Measurements from ENCODE around the gene NBPF14.
"Not testable (repeated sequence)": the region's sequence is repeated elsewhere in the genome, so short reads cannot be mapped to it uniquely, and the experiment has no call there.

NBPF14 gene

GRCh38 chr1:148595911-148596310 is at the start of gene NBPF14:
TSS of gene NBPF14 (minus strand) at chr1:148596011. CDS start at chr1:148595717, 294 bp downstream.
- not testable (repeated sequence) for DNase-seq

GRCh38 chr1:148625451-148625850 is 29.6 kb upstream of the NBPF14 start:
- not testable (repeated sequence) for DNase-seq

- not testable (repeated sequence) for DNase-seq
Measured at GRCh38 chr1:148618216-148618615, 22.4 kb upstream of the NBPF14 start.

- DNase-seq = not testable (repeated sequence)
Measured at GRCh38 chr1:148605266-148605665, 9.5 kb upstream of the NBPF14 start.

- not testable (repeated sequence) for DNase-seq
Measured at GRCh38 chr1:148595360-148595759, 451 bp downstream of the NBPF14 start.

DNA sequence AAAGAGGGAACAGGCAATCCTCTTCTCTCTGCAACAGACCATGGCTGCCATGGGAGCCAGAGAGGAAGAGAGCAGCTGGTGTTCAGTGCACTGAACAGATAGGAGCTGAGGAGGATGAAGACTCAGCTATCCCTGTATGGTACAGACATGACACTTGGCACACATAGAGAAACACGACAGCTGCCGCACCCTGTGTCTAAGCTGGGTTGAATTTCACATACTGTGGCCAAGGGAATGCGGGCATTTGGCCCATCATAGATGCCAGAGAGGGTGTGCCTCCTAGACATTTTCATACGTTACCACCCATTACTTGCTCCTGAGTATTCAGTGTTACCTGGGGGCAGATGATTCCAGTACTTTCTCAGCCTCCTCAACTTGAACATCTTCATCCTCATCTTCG is 4.7 kb downstream of the NBPF14 start:
- DNase-seq = not testable (repeated sequence)

- DNase-seq = not testable (repeated sequence)
Measured at GRCh38 chr1:148532158-148532557, 63.7 kb downstream of the NBPF14 start.

GRCh38 chr1:148529101-148529567 is 66.7 kb downstream of the NBPF14 start:
- DNase-seq = peak; percentile 72

GRCh38 chr1:148528591-148528990 is 67.2 kb downstream of the NBPF14 start:
- not testable (repeated sequence) for DNase-seq

GRCh38 chr1:148526587-148526986 is 69.2 kb downstream of the NBPF14 start:
- DNase-seq = not testable (repeated sequence)

DNA sequence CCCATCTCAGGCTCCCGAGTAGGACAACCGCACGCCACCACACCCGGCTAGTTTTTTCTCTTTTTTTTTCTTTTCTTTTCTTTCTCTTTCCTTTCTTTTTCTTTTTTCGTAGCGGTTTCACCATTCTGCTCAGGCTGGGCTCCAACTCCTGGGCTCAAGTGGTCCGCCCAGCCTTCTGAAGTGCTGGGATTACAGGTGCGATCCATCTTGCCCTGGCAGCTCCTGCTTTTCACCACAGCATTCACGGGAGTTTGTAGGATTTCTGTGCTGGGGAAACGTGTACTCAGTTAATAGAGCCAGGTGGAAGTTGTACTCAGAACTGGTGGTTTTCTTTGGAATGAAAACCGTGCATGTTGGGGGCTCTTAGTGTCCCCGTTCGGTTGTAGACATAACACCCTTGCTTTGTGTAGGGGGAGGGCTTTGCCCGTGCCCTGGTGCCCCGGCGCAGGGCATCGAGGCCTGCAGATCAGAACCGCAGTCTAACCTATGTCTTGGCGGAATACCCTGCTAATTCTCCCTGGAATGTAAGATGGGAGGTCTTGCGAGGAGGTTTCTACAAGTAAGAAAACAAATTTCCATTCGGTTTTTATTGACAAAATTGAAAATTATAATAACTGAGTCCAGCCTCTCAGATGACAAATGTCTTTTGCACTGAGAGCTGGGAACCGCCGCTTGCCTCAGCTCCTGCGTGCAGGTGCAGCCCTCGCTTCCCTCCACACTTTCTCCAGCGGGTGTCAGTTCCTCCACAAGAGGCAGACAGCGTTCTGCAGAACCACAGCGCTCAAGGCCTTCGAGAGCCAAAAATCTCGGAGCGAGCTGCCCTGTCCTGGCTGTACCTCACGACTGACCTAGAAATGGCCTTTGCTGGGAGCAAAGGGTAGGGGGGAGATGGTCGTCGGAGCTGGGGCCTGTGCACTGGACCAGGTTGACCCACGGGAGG is 72.3 kb downstream of the NBPF14 start:
- not testable (repeated sequence) for DNase-seq

DNA sequence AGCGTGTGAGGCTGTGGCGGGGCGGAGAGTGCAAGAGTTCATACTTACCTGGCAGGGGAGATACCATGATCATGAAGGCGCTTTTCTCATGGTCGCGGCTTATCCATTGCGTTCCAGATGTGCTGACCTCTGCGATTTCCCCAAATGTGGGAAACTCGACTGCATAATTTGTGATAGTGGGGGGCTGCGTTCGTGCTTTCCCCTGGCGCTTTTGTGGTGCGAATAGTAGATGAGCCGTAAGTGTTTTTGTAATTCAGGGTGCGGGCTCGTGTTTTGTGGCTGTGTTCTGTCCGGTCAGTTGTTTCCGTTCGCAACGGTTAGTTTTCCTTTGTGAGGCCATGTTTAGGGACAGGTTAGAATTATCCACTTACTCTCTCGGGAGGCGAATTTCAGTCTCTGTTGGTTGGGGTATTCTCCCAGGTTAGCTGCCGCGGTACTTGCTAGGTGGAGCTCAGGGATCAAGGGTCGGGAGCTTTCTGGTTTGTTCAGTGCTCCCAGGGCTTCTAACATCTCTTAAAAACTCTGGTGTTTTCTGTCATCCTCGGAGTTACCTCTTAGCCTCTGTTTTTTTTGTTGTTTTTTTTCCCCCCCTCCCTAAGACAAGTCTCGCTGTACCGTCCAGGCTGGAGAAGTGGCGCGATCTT is 73.1 kb downstream of the NBPF14 start:
- DNase-seq = peak; percentile 81

GRCh38 chr1:148522072-148522471 is 73.7 kb downstream of the NBPF14 start:
- peak; percentile 73 for DNase-seq

DNA sequence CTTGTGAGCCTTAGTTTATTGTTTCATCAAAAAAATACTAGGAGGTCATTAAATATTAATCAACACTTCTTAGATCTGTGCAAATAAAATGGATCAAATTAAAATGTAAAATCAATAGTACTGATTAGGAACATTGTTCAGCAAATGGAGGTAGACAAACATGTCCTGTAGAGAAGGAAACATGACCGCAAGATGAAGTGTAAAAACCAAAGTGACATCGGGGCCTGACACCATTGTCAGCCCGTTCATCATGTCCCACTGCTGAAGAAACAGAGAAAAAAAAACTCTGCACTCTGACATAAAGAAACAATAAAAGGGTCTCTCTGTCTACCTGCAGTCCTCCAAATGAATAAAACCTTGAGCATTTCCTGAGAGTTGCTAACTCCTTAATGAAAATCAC is 81.5 kb downstream of the NBPF14 start:
- DNase-seq = not testable (repeated sequence)

- not testable (repeated sequence) for DNase-seq
Measured at GRCh38 chr1:148512571-148513184, 83.1 kb downstream of the NBPF14 start.

- DNase-seq = not testable (repeated sequence)
Measured at GRCh38 chr1:148493933-148494332, 101.9 kb downstream of the NBPF14 start.

DNA sequence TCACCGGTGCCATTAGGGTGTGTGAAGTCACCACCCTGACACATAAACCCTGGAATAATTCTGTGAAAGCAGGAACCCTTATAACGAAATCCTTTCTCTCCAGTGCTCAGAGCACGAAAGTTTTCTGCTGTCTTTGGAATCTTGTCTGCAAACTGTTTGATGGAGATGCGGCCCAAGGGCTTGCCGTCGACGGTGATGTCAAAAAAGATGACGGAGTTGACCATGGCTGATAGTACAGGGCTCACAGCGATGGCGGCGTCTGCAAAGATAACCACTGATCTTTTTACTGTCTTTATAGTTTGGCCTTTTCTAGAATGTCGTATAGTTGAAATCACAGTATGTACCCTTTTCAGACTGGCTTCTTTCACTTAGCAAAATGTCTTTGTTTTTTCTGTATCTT is 112.8 kb downstream of the NBPF14 start, which contains the start of gene PPIAL4G:
Gene PPIAL4G, minus strand, starts transcription at position 274 of the 400 bp plus-strand sequence. Its CDS starts 50 bp downstream, at position 224.
- DNase-seq = not testable (repeated sequence)

Measured in stimulated activated CD4-positive, alpha-beta T cell treated with anti-CD3 and anti-CD28 coated beads, Interleukin-12 subunit alpha, Interleukin-12 subunit beta, amount 100 ng/mL, for 4 hours (primary cell).